SK-N-SH (cell line): ENCODE results near the gene PSENEN. TPM values are rescaled to one million over a fixed set of nuclear protein-coding genes. Genes with fewer than 3 reads are reported as not detected.

Experiments
- CTCF ChIA-PET: fragments of 300-600, 350-600 bp; formaldehyde crosslinking; extraction: SDS; loops from one replicate; lab custom pipeline; 2021; lab: Yijun Ruan, JAX
- POLR2A ChIA-PET: fragments of 350-600 bp; sonication (Branson Sonifier 250); formaldehyde crosslinking; extraction: SDS; loops from one replicate; lab custom pipeline; 2020; ENCODE audit warnings: antibody characterized with exemption, inconsistent platforms; lab: Yijun Ruan, JAX
- DNase-seq: peaks from one replicate; pipeline ENCODE4 v3.0.0; 2012
- H2AFZ ChIP-seq: fragments of 200-600 bp; sonication (generic); 2 replicates; pipeline ENCODE4 v1.8.1; 2016; ENCODE audit warnings: antibody characterized with exemption, mild to moderate bottlenecking, low read depth
- H3F3A ChIP-seq: fragments of 200-600 bp; sonication (generic); replicated peaks from 2 replicates; pipeline ENCODE3; 2016; ENCODE audit warnings: antibody characterized with exemption, mild to moderate bottlenecking; ENCODE audit not compliant: insufficient read depth
- H3K27ac ChIP-seq, 2 experiments: fragments of 200-500 bp in 1 of 2; fragments of 200-600 bp in 1 of 2; sonication (Bioruptor generic) in 1 of 2; sonication (generic), shearing (Covaris generic) in 1 of 2; 2 replicates each; pipeline versions ENCODE4 v1.5.1 to v1.6.1; 2014 to 2016; ENCODE audit warnings: low read depth in 2 of 2, inconsistent platforms in 1 of 2, low read length in 1 of 2, mild to moderate bottlenecking in 1 of 2, mixed read lengths in 1 of 2
- H3K27me3 ChIP-seq: fragments of 200-600 bp; sonication (generic), shearing (Covaris generic); 2 replicates; pipeline ENCODE4 v1.6.1; 2016; ENCODE audit warnings: mixed run types; ENCODE audit not compliant: insufficient read depth
- H3K36me3 ChIP-seq, 2 experiments: fragments of 200-500 bp in 1 of 2; fragments of 200-600 bp in 1 of 2; sonication (Bioruptor generic) in 1 of 2; sonication (generic) in 1 of 2; replicated peaks in 1 of 2; 2 replicates each; pipeline versions ENCODE3 to v1.5.1; 2014 to 2016; ENCODE audit warnings: low read length in 1 of 2, mild to moderate bottlenecking in 1 of 2; ENCODE audit not compliant: insufficient read depth in 2 of 2, control insufficient read depth in 1 of 2
- H3K4me1 ChIP-seq, 2 experiments: fragments of 200-500 bp in 1 of 2; fragments of 200-600 bp in 1 of 2; sonication (Bioruptor generic) in 1 of 2; sonication (generic), shearing (Covaris generic) in 1 of 2; 2 replicates each; pipeline versions ENCODE4 v1.5.1 to v1.6.1; 2014 to 2016; ENCODE audit warnings: low read depth in 1 of 2, low read length in 1 of 2, mixed run types in 1 of 2; ENCODE audit not compliant: insufficient read depth in 2 of 2, control insufficient read depth in 1 of 2
- H3K4me2 ChIP-seq: fragments of 200-600 bp; sonication (generic), shearing (Covaris generic); 2 replicates; pipeline ENCODE4 v1.6.1; 2017; ENCODE audit warnings: mixed run types
- H3K4me3 ChIP-seq, 2 experiments: fragments of 200-500 bp in 1 of 2; fragments of 200-600 bp in 1 of 2; sonication (Bioruptor generic) in 1 of 2; sonication (generic), shearing (Covaris generic) in 1 of 2; 2 replicates each; pipeline versions ENCODE4 v1.5.1 to v1.8.1; 2014 to 2016; ENCODE audit warnings: low read depth in 2 of 2, inconsistent platforms in 1 of 2, low read length in 1 of 2, mild to moderate bottlenecking in 1 of 2, mixed read lengths in 1 of 2, moderate library complexity in 1 of 2
- H3K79me2 ChIP-seq: fragments of 200-600 bp; sonication (generic); 2 replicates; pipeline ENCODE4 v1.8.1; 2017; ENCODE audit warnings: mild to moderate bottlenecking; ENCODE audit not compliant: insufficient read depth
- H3K9ac ChIP-seq: fragments of 200-600 bp; sonication (generic); 2 replicates; pipeline ENCODE4 v1.6.1; 2017; ENCODE audit warnings: mixed run types
- H3K9me2 ChIP-seq: fragments of 200-600 bp; sonication (generic); 2 replicates; pipeline ENCODE4 v1.6.1; 2017; ENCODE audit warnings: mixed run types
- H3K9me3 ChIP-seq: fragments of 200-600 bp; sonication (generic); 2 replicates; pipeline ENCODE4 v1.6.1; 2017; ENCODE audit warnings: mixed run types, mild to moderate bottlenecking, moderate library complexity
- H4K20me1 ChIP-seq: fragments of 200-600 bp; sonication (generic); 2 replicates; pipeline ENCODE4 v1.6.1; 2017; ENCODE audit warnings: mild to moderate bottlenecking, mixed run types; ENCODE audit not compliant: insufficient read depth
- CHD2 ChIP-seq: fragments of 150-350 bp; IDR thresholded peaks from 2 replicates; pipeline ENCODE4 v1.6.1; 2018; ENCODE audit warnings: low read length; ENCODE audit not compliant: partially characterized antibody
- CTCF ChIP-seq: fragments of 200-600 bp; sonication (generic); IDR thresholded peaks from 2 replicates; pipeline ENCODE4 v1.6.1; 2017; ENCODE audit warnings: antibody characterized with exemption, mild to moderate bottlenecking, moderate library complexity
- EP300 ChIP-seq, 2 experiments: IDR thresholded peaks; 2 replicates each; pipeline versions ENCODE4 v1.4.0 to v1.6.1; 2012; ENCODE audit warnings: borderline replicate concordance in 1 of 2, low read depth in 1 of 2, low read length in 1 of 2
- EZH2phosphoT487 ChIP-seq: fragments of 200-600 bp; sonication (generic); IDR thresholded peaks from 2 replicates; pipeline ENCODE4 v1.6.1; 2017; ENCODE audit warnings: low read depth, mixed run types, mild to moderate bottlenecking, antibody characterized with exemption, moderate library complexity, borderline replicate concordance
- FOSL2 ChIP-seq: IDR thresholded peaks from 2 replicates; pipeline ENCODE4 v1.4.0; 2012; ENCODE audit warnings: low read depth, mild to moderate bottlenecking, moderate library complexity, borderline replicate concordance
- FOXJ3 ChIP-seq: sonication (generic); formaldehyde crosslinking; IDR thresholded peaks from 2 replicates; pipeline ENCODE4 v1.5.1; 2020; ENCODE audit warnings: mild to moderate bottlenecking, missing genetic modification reagents
- GABPA ChIP-seq: IDR thresholded peaks from 2 replicates; pipeline ENCODE4 v1.4.0; 2012; ENCODE audit warnings: low read depth, mild to moderate bottlenecking
- MEF2A ChIP-seq: IDR thresholded peaks from 2 replicates; pipeline ENCODE4 v1.4.0; 2012; ENCODE audit warnings: low read depth, borderline replicate concordance
- NFIC ChIP-seq: IDR thresholded peaks from 2 replicates; pipeline ENCODE4 v1.4.0; 2012; ENCODE audit warnings: borderline replicate concordance
- NRF1 ChIP-seq: IDR thresholded peaks from 2 replicates; pipeline ENCODE4 v1.6.1; 2012; ENCODE audit warnings: low read depth, mild to moderate bottlenecking, low read length
- POLR2AphosphoS5 ChIP-seq: IDR thresholded peaks from 2 replicates; pipeline ENCODE4 v1.6.1; 2012; ENCODE audit warnings: low read depth, low read length
- RCOR1 ChIP-seq: fragments of 150-350 bp; IDR thresholded peaks from 2 replicates; pipeline ENCODE4 v1.6.1; 2017; ENCODE audit warnings: antibody characterized with exemption, low read length
- RFX5 ChIP-seq: IDR thresholded peaks from 2 replicates; pipeline ENCODE4 v1.6.1; 2012; ENCODE audit warnings: mild to moderate bottlenecking, improper control_type of control experiment, low read length
- SIN3A ChIP-seq: IDR thresholded peaks from 2 replicates; pipeline ENCODE4 v1.6.1; 2012; ENCODE audit warnings: low read depth, mild to moderate bottlenecking, low read length, moderate library complexity, borderline replicate concordance
- SMC3 ChIP-seq: IDR thresholded peaks from 2 replicates; pipeline ENCODE4 v1.6.1; 2012; ENCODE audit warnings: low read depth, low read length, improper control_type of control experiment
- TAF1 ChIP-seq: IDR thresholded peaks from 2 replicates; pipeline ENCODE4 v1.6.1; 2012; ENCODE audit warnings: low read depth, mild to moderate bottlenecking, low read length, moderate library complexity, borderline replicate concordance
- TCF12 ChIP-seq: IDR thresholded peaks from 2 replicates; pipeline ENCODE4 v1.4.0; 2012
- TEAD4 ChIP-seq: IDR thresholded peaks from 2 replicates; pipeline ENCODE4 v1.4.0; 2012; ENCODE audit warnings: mild to moderate bottlenecking, borderline replicate concordance; ENCODE audit not compliant: insufficient read depth
- USF1 ChIP-seq: IDR thresholded peaks from 2 replicates; pipeline ENCODE4 v1.4.0; 2012; ENCODE audit warnings: low read depth, borderline replicate concordance
- YY1 ChIP-seq: IDR thresholded peaks from 2 replicates; pipeline ENCODE4 v1.4.0; 2012; ENCODE audit warnings: low read depth, mild to moderate bottlenecking
- WGBS: methylation state at CpG from one replicate; pipeline ENCODE4 v1.1.6; 2017; ENCODE audit warnings: low lambda C conversion rate; 5-methylcytosine and 5-hydroxymethylcytosine counted together
- polyA plus RNA-seq, 3 experiments: library from polyadenylated mRNA; depleted of rRNA; stranded (reverse); fragments of >200 nt; gene quantifications; 2 replicates each; pipeline ENCODE4 v1.2.3, GENCODE V29; 2012

Gene PSENEN
- polyA plus RNA-seq, 1 of the 3 experiments (the other 2 are of a cell fraction), result 99.2 TPM

- no peak overlapping the region for H3K4me2 ChIP-seq
- no peak overlapping the region for H3K27ac ChIP-seq
- peaks cover 13% of the 10 kb centered on the region; the same call in 1 of the 2 replicates for H3K79me2 ChIP-seq
- H3K9me2 ChIP-seq, result no peaks in the 10 kb centered on the region
- H2AFZ ChIP-seq, result no peak overlapping the region
- POLR2A ChIA-PET, result no interaction called here
- no peak for DNase-seq
- TF ChIP-seq GABPA (no peak), EZH2phosphoT487 (no peak), FOSL2 (no peak), FOXJ3 (CRISPR knock-in tag) (no peak), TAF1 (no peak), EP300 (IDR thresholded peaks at IDR 0.05; ENCODE audit: borderline replicate concordance in 1 of 2, low read depth in 1 of 2, low read length in 1 of 2) (no peak), TEAD4 (no peak), CHD2 (no peak), MEF2A (no peak), SIN3A (no peak), NRF1 (no peak), NFIC (no peak), SMC3 (no peak), YY1 (no peak), POLR2AphosphoS5 (no peak), CTCF (no peak), RFX5 (no peak), RCOR1 (no peak), USF1 (no peak), TCF12 (no peak)
- no peaks in the 10 kb centered on the region for H4K20me1 ChIP-seq
- peaks cover 0 to 9% of the 10 kb centered on the region in 2 experiments; a peak in 2 of 4 replicates for H3K4me1 ChIP-seq
- H3K9me3 ChIP-seq, result no peaks in the 10 kb centered on the region
- CTCF ChIA-PET, result interaction anchor here (0.6 kb wide), 1 partner anchor 11 kb away, joined by 4 read pairs; no protein-coding TSS in a partner anchor
- H3F3A ChIP-seq, result no peaks in the 10 kb centered on the region
- H3K4me3 ChIP-seq, result no peak overlapping the region
- 97% methylated on average over 14 of the region's 16 CpGs for whole genome bisulfite sequencing
- H3K9ac ChIP-seq, result no peak overlapping the region
- H3K36me3 ChIP-seq, result peaks cover 0 to 6% of the 10 kb centered on the region in 2 experiments
- H3K27me3 ChIP-seq, result no peaks in the 10 kb centered on the region
Measured at GRCh38 chr19:35780058-35780457, 34.6 kb downstream of the PSENEN start.
